SK-N-SH (cell line): ENCODE data around the gene SF3A1. TPM values are rescaled to one million over a fixed set of nuclear protein-coding genes. Genes with fewer than 3 reads are reported as not detected.

Experiments
- CTCF ChIA-PET: fragments of 300-600, 350-600 bp; formaldehyde crosslinking; extraction: SDS; loops from one replicate; lab custom pipeline; 2021; lab: Yijun Ruan, JAX
- POLR2A ChIA-PET: fragments of 350-600 bp; sonication (Branson Sonifier 250); formaldehyde crosslinking; extraction: SDS; loops from one replicate; lab custom pipeline; 2020; ENCODE audit warnings: antibody characterized with exemption, inconsistent platforms; lab: Yijun Ruan, JAX
- DNase-seq: peaks from one replicate; pipeline ENCODE4 v3.0.0; 2012
- H2AFZ ChIP-seq: fragments of 200-600 bp; sonication (generic); 2 replicates; pipeline ENCODE4 v1.8.1; 2016; ENCODE audit warnings: antibody characterized with exemption, mild to moderate bottlenecking, low read depth
- H3F3A ChIP-seq: fragments of 200-600 bp; sonication (generic); replicated peaks from 2 replicates; pipeline ENCODE3; 2016; ENCODE audit warnings: antibody characterized with exemption, mild to moderate bottlenecking; ENCODE audit not compliant: insufficient read depth
- H3K27ac ChIP-seq, 2 experiments: fragments of 200-500 bp in 1 of 2; fragments of 200-600 bp in 1 of 2; sonication (Bioruptor generic) in 1 of 2; sonication (generic), shearing (Covaris generic) in 1 of 2; 2 replicates each; pipeline versions ENCODE4 v1.5.1 to v1.6.1; 2014 to 2016; ENCODE audit warnings: low read depth in 2 of 2, inconsistent platforms in 1 of 2, low read length in 1 of 2, mild to moderate bottlenecking in 1 of 2, mixed read lengths in 1 of 2
- H3K27me3 ChIP-seq: fragments of 200-600 bp; sonication (generic), shearing (Covaris generic); 2 replicates; pipeline ENCODE4 v1.6.1; 2016; ENCODE audit warnings: mixed run types; ENCODE audit not compliant: insufficient read depth
- H3K36me3 ChIP-seq, 2 experiments: fragments of 200-500 bp in 1 of 2; fragments of 200-600 bp in 1 of 2; sonication (Bioruptor generic) in 1 of 2; sonication (generic) in 1 of 2; replicated peaks in 1 of 2; 2 replicates each; pipeline versions ENCODE3 to v1.5.1; 2014 to 2016; ENCODE audit warnings: low read length in 1 of 2, mild to moderate bottlenecking in 1 of 2; ENCODE audit not compliant: insufficient read depth in 2 of 2, control insufficient read depth in 1 of 2
- H3K4me1 ChIP-seq, 2 experiments: fragments of 200-500 bp in 1 of 2; fragments of 200-600 bp in 1 of 2; sonication (Bioruptor generic) in 1 of 2; sonication (generic), shearing (Covaris generic) in 1 of 2; 2 replicates each; pipeline versions ENCODE4 v1.5.1 to v1.6.1; 2014 to 2016; ENCODE audit warnings: low read depth in 1 of 2, low read length in 1 of 2, mixed run types in 1 of 2; ENCODE audit not compliant: insufficient read depth in 2 of 2, control insufficient read depth in 1 of 2
- H3K4me2 ChIP-seq: fragments of 200-600 bp; sonication (generic), shearing (Covaris generic); 2 replicates; pipeline ENCODE4 v1.6.1; 2017; ENCODE audit warnings: mixed run types
- H3K4me3 ChIP-seq, 2 experiments: fragments of 200-500 bp in 1 of 2; fragments of 200-600 bp in 1 of 2; sonication (Bioruptor generic) in 1 of 2; sonication (generic), shearing (Covaris generic) in 1 of 2; 2 replicates each; pipeline versions ENCODE4 v1.5.1 to v1.8.1; 2014 to 2016; ENCODE audit warnings: low read depth in 2 of 2, inconsistent platforms in 1 of 2, low read length in 1 of 2, mild to moderate bottlenecking in 1 of 2, mixed read lengths in 1 of 2, moderate library complexity in 1 of 2
- H3K79me2 ChIP-seq: fragments of 200-600 bp; sonication (generic); 2 replicates; pipeline ENCODE4 v1.8.1; 2017; ENCODE audit warnings: mild to moderate bottlenecking; ENCODE audit not compliant: insufficient read depth
- H3K9ac ChIP-seq: fragments of 200-600 bp; sonication (generic); 2 replicates; pipeline ENCODE4 v1.6.1; 2017; ENCODE audit warnings: mixed run types
- H3K9me2 ChIP-seq: fragments of 200-600 bp; sonication (generic); 2 replicates; pipeline ENCODE4 v1.6.1; 2017; ENCODE audit warnings: mixed run types
- H3K9me3 ChIP-seq: fragments of 200-600 bp; sonication (generic); 2 replicates; pipeline ENCODE4 v1.6.1; 2017; ENCODE audit warnings: mixed run types, mild to moderate bottlenecking, moderate library complexity
- H4K20me1 ChIP-seq: fragments of 200-600 bp; sonication (generic); 2 replicates; pipeline ENCODE4 v1.6.1; 2017; ENCODE audit warnings: mild to moderate bottlenecking, mixed run types; ENCODE audit not compliant: insufficient read depth
- CHD2 ChIP-seq: fragments of 150-350 bp; IDR thresholded peaks from 2 replicates; pipeline ENCODE4 v1.6.1; 2018; ENCODE audit warnings: low read length; ENCODE audit not compliant: partially characterized antibody
- FOXJ3 ChIP-seq: sonication (generic); formaldehyde crosslinking; IDR thresholded peaks from 2 replicates; pipeline ENCODE4 v1.5.1; 2020; ENCODE audit warnings: mild to moderate bottlenecking, missing genetic modification reagents
- FOXM1 ChIP-seq: IDR thresholded peaks from 2 replicates; pipeline ENCODE4 v1.4.0; 2012; ENCODE audit warnings: low read depth, mild to moderate bottlenecking
- IRF3 ChIP-seq: fragments of 150-350 bp; IDR thresholded peaks from 2 replicates; pipeline ENCODE4 v1.6.1; 2016; ENCODE audit warnings: mild to moderate bottlenecking, low read depth, low read length
- JUND ChIP-seq: IDR thresholded peaks from 2 replicates; pipeline ENCODE4 v1.4.0; 2012
- MXI1 ChIP-seq: IDR thresholded peaks from 2 replicates; pipeline ENCODE4 v1.6.1; 2012; ENCODE audit warnings: mild to moderate bottlenecking, low read depth, low read length, improper control_type of control experiment
- NFIC ChIP-seq: IDR thresholded peaks from 2 replicates; pipeline ENCODE4 v1.4.0; 2012; ENCODE audit warnings: borderline replicate concordance
- NRF1 ChIP-seq: IDR thresholded peaks from 2 replicates; pipeline ENCODE4 v1.6.1; 2012; ENCODE audit warnings: low read depth, mild to moderate bottlenecking, low read length
- PBX3 ChIP-seq: IDR thresholded peaks from 2 replicates; pipeline ENCODE4; 2012
- RCOR1 ChIP-seq: fragments of 150-350 bp; IDR thresholded peaks from 2 replicates; pipeline ENCODE4 v1.6.1; 2017; ENCODE audit warnings: antibody characterized with exemption, low read length
- REST ChIP-seq: IDR thresholded peaks from 2 replicates; pipeline ENCODE4 v1.6.1; 2012; ENCODE audit warnings: mild to moderate bottlenecking, low read depth, low read length, moderate library complexity
- RFX5 ChIP-seq: IDR thresholded peaks from 2 replicates; pipeline ENCODE4 v1.6.1; 2012; ENCODE audit warnings: mild to moderate bottlenecking, improper control_type of control experiment, low read length
- TEAD4 ChIP-seq: IDR thresholded peaks from 2 replicates; pipeline ENCODE4 v1.4.0; 2012; ENCODE audit warnings: mild to moderate bottlenecking, borderline replicate concordance; ENCODE audit not compliant: insufficient read depth
- USF2 ChIP-seq: fragments of 150-350 bp; IDR thresholded peaks from 2 replicates; pipeline ENCODE4 v1.6.1; 2017; ENCODE audit warnings: antibody characterized with exemption, low read length, low read depth, borderline replicate concordance
- ZBTB33 ChIP-seq: IDR thresholded peaks from 2 replicates; pipeline ENCODE4 v1.4.0; 2012; ENCODE audit warnings: low read depth, borderline replicate concordance
- WGBS: methylation state at CpG from one replicate; pipeline ENCODE4 v1.1.6; 2017; ENCODE audit warnings: low lambda C conversion rate; 5-methylcytosine and 5-hydroxymethylcytosine counted together
- polyA plus RNA-seq, 3 experiments: library from polyadenylated mRNA; depleted of rRNA; stranded (reverse); fragments of >200 nt; gene quantifications; 2 replicates each; pipeline ENCODE4 v1.2.3, GENCODE V29; 2012

Gene SF3A1
- polyA plus RNA-seq, 1 of the 3 experiments (the other 2 are of a cell fraction), result 75.2 TPM

- POLR2A ChIA-PET, result interaction anchor here (0.5 to 3.4 kb wide), 3 partner anchors 8 to 260 kb away, joined by 3 to 12 read pairs (median 6); no protein-coding TSS in a partner anchor
- no peaks in the 10 kb centered on the region for H3K9me3 ChIP-seq
- no peak overlapping the region for H3K9ac ChIP-seq
- H3K4me1 ChIP-seq, result peaks cover 0 to 12% of the 10 kb centered on the region in 2 experiments; a peak in 1 of 4 replicates
- H4K20me1 ChIP-seq, result no peaks in the 10 kb centered on the region
- 100% methylated on average over 5 of the region's 33 CpGs for WGBS
- no peak overlapping the region for H2AFZ ChIP-seq
- no peaks in the 10 kb centered on the region for H3K9me2 ChIP-seq
- TF ChIP-seq ZBTB33, result no peak
- TF ChIP-seq, all 33 proteins: peak for 0
- Histone ChIP-seq H3K27ac (no peak overlapping the region), H3K36me3 (peaks cover 0 to 7% of the 10 kb centered on the region in 2 experiments), H3F3A (no peaks in the 10 kb centered on the region), H3K4me3 (no peak overlapping the region), H3K27me3 (no peaks in the 10 kb centered on the region), H3K79me2 (no peaks in the 10 kb centered on the region), H3K4me2 (no peak overlapping the region)
- CTCF ChIA-PET, result interaction anchor here (0.8 to 1.9 kb wide), 7 partner anchors 10 to 265 kb away, joined by 3 to 9 read pairs (median 3); partner anchors contain the start of gene RNF215
- no peak for DNase-seq
These were observed 16.9 kb upstream of the SF3A1 start for GRCh38 chr22:30373331-30374325.

- Histone ChIP-seq H3K27ac (no peak overlapping the region), H3K79me2 (no peaks in the 10 kb centered on the region), H3K9me2 (no peaks in the 10 kb centered on the region), H3K4me3 (no peak overlapping the region), H4K20me1 (no peaks in the 10 kb centered on the region), H3K27me3 (no peaks in the 10 kb centered on the region), H3K4me2 (no peak overlapping the region), H3K9ac (no peak overlapping the region), H2AFZ (no peak overlapping the region), H3K4me1 (peaks cover 0 to 12% of the 10 kb centered on the region in 2 experiments; a peak in 1 of 4 replicates), H3F3A (no peaks in the 10 kb centered on the region), H3K36me3 (peaks cover 0 to 7% of the 10 kb centered on the region in 2 experiments), H3K9me3 (no peaks in the 10 kb centered on the region)
- no peak for TF ChIP-seq TEAD4
- TF ChIP-seq MXI1, result no peak
- no peak for TF ChIP-seq JUND
- TF ChIP-seq FOXJ3 (CRISPR knock-in tag), result no peak
- TF ChIP-seq USF2, result no peak
- TF ChIP-seq RFX5, result no peak
- TF ChIP-seq CHD2, result no peak
- no peak for TF ChIP-seq FOXM1
- TF ChIP-seq PBX3, result no peak
- TF ChIP-seq NFIC, result no peak
- TF ChIP-seq REST, result no peak
- TF ChIP-seq NRF1, result no peak
- no peak for TF ChIP-seq IRF3
- TF ChIP-seq RCOR1, result no peak
- ChIA-PET CTCF (interaction anchor here (0.9 to 1.7 kb wide), 6 partner anchors 11 to 117 kb away, joined by 3 to 6 read pairs (median 4); partner anchors contain the start of gene RNF215), POLR2A (interaction anchor here (3.4 kb wide), 1 partner anchor 8 kb away, joined by 12 read pairs; no protein-coding TSS in a partner anchor)
- 83% methylated on average over 8 of the region's 8 CpGs for WGBS
- no peak for DNase-seq
These were observed 16.2 kb upstream of the SF3A1 start for GRCh38 chr22:30372915-30373314.
